GM19397 (cell line): Measurements from ENCODE around the gene MAPKAPK2.
A peak's percentile ranks its signal among the peaks of the same experiment; 100 is the strongest.

Experiments
- ATAC-seq: cut with Tn5 transposase; IDR thresholded peaks from one replicate; pipeline ENCODE4 v1.9.1; 2021; ENCODE audit warnings: mild to moderate bottlenecking, moderate library complexity; ENCODE audit not compliant: unreplicated experiment

Gene MAPKAPK2

DNA sequence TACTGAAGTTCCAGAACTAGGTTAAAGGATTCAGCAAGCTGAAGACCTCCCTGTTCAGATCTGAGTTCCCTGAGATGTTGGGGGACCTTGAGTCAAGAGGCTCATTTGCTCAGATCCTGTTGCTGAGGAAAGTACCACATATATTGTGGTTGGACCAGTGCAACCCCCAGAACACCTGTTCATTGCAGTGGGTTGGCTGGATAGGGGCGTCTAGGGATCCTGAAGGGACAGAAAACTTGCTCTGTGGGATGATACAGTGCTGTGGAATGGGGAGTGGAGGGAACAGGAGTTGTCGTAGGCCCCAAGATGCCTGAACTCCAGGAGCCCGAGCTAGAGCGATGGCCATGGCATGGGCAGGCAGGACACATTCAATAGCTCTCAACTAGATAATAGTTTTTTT lies 24.6 kb upstream of the MAPKAPK2 start:
- ATAC-seq: no peak

DNA sequence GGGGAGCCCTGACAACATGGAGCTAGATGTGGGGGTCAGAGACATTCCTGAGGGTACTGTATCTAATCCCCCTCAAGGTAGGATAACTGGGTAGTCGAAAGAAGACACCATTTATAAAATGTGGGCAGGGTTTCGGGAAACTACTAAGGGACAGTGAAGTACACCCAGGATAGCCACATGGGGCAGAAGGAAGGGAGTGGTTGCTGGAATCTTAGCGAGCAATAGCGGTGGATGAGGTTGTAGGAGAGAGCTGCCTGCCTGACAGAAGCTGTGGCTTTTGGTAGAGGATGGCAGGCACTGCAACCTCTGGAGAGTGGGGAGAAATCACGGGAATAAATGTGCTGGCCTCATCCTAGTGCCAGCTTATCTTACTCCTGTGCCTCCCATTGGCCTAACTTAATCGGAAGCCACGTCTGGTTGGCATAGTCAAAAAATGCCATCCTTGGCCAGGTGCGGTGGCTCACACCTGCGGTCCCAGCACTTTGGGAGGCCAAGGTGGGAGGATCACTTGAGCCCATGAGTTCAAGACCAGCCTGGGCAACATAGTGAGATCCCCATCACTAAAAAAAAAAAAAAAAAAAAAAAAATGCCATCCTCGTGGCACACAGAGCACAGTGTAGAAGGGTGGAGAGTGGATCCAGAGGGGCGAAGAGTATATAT lies 23.4 kb upstream of the MAPKAPK2 start:
- no peak for ATAC-seq

DNA sequence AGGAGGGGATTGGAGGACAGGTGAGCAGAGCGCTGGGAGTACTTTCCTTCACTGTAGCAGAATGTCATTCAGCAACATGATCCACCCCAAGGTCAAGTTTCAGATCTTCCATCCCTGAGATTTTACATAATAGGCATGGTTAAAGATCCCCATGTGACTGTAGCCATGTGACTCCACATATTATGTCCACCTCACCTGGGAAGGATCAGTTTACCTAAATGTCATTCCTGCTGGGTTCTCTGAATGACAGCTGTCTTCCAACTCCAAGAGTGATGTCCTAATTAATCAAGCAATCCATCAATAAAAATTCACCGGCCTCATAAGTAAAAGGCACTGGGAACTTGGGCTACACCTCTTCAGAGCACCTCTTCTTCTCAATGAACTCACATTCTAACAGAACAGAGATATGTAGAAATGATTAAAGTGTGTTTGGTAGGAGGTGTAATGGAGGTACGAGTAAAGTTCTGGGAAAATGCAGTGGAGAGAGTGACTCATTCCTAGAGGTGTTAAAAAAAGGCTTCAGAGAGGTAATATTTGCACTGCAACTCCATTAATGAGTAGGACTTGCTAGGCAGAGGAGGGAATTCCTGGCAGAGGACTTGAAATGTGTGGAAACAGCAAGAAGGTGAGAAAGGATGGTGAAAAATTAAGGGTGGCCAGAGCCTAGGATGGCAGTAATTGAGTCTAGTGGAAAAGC lies 22.2 kb upstream of the MAPKAPK2 start:
- no peak for ATAC-seq

DNA sequence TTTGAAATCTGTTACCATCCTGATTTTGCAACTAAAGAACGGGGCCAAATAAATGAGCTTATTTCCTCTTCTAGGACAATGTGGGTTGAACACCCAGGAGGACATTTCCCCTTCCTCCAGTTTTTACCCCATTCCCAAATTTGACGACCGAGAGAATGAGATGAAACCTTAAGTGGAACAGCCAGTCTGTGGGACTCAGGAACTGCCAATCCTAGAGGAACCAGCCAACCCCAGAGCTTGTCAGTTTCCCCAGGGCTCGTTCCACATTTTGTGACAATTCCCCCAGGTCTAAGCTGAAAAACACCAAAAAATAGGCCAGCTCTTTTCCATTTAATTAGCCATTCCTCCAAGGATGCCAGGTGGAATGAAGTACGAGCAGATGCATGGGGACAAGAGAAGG lies 21.3 kb upstream of the MAPKAPK2 start:
- no peak for ATAC-seq

DNA sequence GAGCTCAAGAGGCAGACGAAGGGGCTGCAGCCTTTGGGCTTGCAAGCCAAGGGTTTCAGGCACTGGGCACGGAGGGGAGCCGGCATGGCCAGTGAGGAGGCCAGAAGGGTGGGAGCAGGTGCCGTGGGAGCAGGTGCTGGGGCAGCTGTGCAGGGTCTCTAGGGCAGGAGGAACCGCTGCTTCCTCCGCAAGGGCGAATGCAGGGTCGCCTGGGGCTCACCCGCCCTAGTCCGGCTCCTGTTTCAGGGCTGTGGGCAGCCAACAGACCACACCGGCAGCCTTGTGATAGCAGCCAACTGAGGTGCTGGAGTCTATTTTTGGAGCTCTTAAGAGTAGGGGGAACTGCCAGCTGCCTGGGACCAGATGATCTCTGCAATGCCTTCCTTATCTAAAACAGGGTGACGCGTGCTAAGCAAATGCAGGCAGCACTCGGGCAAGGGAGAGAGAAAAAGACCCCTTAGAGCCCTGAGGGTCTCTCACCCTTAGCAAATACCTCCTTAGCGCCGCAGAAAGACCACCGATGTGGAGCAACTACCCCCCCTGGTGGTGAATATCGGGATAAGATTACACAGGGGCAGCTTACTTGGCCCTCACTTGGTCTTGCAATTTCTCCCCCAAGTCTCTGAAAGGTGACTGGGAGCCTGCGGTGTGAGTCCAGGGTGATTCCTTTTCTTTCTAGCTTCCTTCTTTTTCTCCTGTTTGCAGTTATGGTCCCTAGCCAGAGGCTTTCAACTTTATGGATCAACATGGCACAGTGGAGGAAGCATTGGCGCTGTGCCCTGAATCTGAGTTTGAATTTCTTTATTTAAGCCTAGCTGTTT lies 20.7 kb upstream of the MAPKAPK2 start:
- ATAC-seq: peak; percentile 51

DNA sequence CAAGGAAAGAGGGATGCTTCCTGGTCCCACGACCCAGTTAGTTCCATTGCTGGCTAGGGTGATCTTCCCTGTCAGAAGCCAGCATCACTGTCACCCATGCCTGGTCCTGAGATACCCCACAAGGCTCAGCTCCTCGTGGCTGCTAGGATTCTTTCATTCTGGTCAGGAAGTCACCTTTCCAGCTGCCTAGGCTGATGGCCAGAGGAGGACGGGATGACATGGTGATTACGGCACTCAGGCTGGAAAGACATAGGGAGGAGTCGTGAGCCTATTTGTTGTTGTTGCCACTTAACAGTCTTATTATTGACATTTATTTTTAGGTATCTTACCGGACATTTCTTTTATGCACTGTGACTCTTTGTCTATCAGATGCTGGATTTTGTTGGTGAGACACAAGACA lies 20.0 kb upstream of the MAPKAPK2 start:
- no peak for ATAC-seq

DNA sequence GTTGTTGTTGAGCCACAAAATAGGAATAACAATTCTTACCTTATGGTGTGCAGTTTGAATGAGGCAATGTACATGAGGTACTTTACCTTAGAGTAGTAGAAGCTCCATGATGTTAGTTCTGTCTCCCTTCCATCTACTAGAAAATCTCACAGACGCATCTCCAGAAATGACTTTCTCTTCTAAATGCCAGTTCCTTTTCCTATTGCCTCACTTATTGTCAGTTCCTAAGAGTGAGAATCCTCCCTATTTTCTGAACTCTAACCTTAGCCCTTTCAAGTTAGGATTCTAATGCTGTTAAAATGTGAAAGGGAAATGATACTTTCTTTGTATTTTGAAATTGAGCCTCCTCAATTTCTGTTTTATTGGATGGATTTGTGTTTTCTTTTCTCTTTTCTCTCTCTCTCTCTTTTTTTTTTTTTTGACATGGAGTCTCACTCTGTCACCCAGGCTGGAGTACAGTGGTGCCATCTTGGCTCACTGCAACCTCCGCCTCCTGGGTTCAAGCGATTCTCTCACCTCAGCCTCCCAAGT lies 18.6 kb upstream of the MAPKAPK2 start:
- ATAC-seq: no peak

DNA sequence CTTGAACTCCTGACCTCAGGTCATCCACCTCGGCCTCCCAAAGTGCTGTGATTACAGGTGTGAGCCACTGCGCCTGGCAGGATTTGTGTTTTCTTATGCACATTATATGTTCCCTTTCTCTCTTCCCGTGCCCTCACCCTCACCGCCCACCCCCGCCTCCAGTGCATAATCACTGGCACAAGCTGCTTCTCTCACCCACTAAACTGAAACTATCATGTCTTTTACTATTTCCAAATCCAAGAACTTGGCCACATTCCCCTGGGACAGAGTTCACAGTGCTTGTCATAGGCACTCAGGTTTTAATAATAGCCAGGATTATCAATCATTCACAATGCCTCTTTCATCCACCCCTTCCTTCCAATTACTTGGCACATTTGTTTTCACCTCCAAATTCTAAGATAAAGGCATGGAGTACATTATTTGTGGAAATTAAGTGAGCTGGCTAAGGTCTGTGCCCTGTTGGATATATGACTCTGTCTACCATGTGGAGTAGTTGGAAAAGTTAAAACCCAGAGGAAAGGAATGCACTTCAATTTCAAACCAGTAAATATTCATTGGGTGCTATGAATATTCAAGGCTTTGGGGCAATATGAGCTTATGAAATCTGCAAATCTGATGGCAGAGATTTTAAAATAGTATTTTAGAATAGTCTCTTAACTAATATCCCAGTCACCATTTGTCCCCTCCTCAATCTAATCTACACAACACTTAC lies 17.6 kb upstream of the MAPKAPK2 start:
- no peak for ATAC-seq

DNA sequence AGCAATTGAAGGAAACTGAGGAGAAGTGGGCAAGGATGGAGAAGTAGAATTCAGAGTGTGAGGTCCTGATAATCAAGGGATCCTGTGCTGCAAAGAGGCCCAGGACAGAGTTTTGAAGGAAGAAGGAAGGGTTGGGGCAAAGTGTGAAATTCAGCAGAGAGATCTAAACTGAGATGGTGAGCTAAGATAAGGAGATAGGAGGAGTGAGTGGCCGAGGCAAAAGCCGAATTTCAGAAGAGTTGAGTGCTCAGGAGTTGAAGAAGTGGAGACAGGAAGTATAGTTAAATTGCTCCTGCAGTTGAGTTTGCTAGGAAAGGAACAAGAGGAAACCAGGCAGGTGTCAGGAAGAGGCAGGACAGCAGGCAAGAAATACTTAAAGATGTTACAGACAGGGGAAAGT lies 16.4 kb upstream of the MAPKAPK2 start:
- no peak for ATAC-seq

DNA sequence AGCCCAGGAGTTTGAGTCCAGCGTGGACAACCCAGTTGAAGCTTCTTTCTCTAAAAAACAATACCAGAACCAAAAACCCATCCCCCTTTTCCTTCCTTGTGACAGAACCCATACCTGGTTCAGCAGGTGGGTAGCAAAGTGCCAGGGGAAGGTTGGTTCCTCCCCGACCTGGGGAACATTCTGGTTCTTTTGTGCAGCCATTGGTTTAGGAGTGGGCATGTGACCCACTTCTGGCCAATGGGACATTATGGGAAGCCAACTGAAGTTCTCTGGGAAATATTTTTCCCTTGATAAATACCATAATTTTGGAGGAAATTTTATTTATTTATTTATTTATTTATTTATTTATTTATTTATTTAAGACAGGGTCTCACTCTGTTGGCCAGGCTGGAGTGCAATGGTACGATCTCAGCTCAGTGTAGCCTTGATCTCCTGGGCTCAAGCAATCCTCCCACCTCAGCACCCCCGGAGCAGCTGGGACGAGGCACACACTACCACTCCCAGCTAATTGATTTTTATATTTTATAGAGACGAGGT lies 15.8 kb upstream of the MAPKAPK2 start:
- ATAC-seq: no peak

DNA sequence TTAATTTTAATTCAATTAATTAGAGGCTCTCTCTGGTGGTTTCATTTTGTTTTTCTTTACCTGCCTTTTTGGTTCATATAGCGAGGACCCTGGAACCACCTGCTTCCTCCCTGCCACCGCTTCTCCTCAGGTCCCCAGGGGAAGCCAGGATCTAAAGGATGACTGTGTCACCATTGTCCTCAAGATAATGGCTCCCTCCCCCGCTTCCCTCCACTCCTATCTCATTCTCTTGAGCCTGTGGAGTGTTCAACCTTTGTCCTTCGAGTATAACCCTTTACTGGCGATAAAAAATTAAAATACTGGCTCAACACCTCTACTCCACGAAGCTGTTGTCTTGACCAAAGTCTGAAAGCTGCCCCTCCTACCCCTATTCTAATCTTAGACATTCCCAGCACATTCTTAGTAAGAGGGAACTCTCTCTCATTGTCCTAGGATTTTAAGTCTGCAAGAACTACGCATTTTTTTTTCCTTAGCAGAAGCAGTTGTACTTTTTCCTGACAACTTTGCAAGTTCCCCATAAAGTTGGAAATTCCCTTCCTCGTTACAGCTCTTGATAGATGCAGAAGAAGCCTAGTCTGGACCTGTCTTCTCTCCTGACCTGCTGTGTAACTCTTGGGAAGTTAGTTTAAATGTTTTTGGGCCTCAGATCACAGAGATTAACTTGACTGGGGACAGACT lies 12.6 kb upstream of the MAPKAPK2 start:
- no peak for ATAC-seq

DNA sequence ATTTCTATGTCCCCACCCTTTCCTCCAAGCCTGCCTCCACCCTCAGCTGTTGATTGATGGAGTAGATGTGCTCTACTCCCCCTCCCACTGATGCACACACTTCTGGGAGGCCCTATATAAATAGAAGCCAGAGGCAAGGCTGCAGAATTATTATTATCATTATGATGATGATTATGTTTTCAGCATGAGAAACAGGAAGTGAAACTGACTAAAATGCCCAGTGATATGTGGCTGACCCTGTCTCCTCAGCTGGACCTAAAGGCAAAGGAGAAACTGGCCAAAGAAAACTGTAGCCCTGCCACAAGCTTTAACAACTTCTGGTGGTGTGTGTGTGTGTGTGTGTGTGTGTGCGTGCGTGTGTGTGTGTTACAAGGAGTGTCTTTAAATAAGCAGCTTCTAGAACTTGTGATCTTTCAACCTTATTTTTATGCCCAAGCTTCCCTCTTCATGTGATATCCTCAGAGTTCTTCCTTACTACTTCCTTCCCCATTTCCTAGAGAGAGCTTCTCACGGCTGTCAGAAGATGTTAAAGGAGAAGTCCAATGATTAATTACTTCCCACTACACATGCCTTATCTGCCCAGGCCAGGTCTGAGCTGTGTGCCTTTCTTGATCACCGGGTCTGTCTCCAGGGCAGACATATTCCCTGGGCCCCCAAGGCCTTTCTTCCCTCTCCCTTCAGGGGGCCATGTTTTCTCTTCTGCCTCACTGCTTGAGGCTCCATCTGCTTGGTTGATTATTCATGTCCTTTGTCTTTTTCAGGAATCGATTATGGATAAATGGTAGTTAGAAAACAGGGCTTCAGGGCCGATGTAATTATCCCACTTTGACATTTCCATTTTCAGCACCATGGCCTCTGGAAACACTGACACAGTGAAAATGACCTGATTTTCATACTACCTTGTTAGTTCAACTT lies 11.6 kb upstream of the MAPKAPK2 start:
- ATAC-seq: no peak

DNA sequence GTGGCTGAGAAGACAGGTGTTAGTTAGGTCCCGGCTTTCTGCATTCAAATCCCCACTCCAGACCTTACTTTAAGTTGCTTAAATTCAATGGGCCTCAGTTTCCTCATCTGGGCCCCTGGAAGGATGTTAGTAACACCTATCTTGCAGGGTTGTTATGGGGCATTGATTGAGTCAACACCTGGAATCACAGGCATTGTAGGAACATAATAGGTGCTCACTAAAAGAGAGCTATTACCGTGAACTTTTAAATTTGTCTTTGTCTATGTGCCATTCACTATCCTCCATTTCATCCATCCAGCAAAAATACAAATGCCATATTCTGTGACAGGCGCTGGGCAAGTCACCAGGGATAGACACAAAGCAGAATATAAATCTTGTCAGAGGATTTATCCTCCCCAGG lies 10.5 kb upstream of the MAPKAPK2 start:
- ATAC-seq: no peak

DNA sequence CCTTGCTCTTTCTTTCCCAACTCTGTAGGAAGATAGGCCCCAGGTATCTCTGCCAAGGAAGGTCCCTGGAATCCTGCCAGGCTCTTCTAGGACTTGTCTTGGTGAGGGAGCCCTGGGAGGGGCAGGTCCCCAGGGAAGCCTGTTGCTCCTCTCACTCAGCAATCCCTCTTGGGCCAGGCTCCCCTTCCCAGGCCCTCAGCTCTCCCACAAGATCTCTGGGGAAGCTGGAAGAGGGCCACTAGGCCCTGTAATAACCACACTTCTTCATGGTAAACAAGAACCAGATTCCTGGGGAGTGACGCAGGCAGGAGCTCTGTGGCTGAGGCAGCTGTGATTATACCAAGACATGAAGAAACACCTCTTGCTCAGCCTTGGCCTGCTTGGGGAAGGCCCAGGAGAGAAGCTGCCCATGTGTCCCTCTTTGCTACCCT lies 9.9 kb upstream of the MAPKAPK2 start:
- ATAC-seq: no peak

DNA sequence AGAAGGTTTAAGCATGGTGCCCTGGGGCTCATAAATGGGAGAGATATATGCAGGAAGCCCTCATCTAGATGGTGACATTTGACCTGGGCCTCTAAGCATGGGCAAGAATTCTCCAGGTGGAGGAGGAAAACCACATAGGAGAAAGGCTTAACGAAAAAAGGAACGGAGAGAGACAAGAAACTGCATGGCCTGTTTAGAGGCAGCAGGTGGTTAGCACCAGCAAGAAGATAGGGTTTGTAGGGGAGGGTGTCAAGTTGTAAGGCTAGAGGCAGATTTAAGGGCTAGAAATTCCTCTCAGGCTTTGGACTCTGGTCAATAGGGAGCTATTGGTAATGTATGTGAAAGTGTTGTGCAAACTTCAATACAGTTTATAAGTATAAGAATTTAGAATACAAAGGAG lies 8.2 kb upstream of the MAPKAPK2 start:
- no peak for ATAC-seq

DNA sequence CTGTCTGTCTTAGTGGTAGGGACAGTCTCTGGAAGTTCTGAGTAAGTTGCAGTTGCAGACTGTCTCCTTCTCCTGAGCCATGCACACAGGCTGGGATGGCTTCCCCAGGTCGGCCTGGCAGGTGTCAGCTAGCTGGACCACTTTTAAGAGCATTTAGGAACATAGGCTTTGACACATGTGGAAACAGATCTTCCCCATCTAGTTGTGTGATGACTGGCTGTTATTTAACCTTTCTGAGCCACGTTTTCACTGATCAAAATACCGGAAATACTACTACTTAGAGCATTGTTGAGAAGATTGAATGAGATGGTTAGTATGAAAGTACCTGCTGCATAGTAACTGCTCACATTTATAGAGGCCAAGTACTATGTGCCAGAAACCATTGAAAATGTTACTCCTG lies 6.2 kb upstream of the MAPKAPK2 start:
- ATAC-seq: no peak

DNA sequence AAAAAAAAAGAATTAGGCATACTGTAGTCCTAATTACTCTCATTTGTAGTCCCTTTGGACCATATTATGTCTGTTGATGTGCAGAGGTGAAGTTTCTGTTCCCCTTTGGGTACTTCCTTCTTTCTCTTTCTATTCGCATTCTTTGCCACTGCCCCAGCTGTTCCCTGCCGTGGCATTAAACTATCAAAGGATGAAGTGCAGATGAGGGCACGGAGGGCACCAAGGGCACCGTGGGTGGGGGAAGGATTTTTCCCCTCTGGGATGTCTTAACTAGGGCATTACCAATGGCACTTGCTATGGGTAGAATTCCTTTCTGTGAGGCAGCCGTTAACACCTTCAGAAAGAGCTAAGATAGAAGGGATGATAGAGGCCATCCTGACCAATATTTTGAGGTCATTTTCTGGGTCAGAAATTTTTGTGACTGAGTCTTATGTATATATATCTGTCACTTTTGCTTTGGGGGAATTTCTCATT lies 4.9 kb upstream of the MAPKAPK2 start:
- peak; percentile 62 for ATAC-seq

DNA sequence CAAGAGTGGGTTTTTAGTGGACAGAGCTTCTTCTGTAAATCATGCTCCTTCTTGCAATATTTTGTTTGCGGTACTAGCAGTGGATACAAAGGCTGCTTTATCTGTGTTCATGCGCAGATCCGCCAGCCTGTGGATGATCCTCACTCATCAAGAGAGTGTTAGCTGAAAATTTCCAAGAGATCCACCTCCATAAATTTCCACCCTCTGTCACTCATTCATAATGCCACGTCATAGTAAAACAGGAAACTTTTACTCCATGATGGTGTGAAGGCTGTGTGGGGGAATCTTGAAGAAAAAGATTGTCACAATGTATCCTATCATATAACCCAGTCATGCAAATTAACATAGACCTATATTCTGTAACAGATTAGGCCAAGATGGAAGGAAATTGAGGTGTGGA lies 4.4 kb upstream of the MAPKAPK2 start:
- ATAC-seq: no peak

DNA sequence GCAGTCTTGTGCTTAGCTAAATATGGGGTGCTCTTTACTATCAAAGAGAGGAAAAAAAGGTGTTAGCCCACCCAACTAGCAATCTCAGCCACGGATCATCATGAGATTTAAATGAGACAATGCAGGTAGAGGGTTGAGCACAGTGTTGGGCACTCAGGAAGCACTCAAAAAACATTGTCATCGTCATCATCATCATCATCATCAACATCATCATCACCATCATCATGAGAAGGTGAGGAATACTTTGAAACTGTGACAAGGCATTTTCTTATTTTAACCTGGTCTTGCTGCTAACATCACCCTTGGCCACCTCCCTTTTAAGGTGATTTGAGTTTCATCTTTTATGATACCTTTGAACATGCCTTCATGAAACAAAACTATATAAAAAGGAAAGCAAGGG lies 3.3 kb upstream of the MAPKAPK2 start:
- ATAC-seq: no peak
